Right lung (tissue), 10 donors: ENCODE data around the gene PAOX. TPM values are rescaled to one million over a fixed set of nuclear protein-coding genes. Genes with fewer than 3 reads are reported as not detected.

Experiments used
- DNase-seq, 2 donors: peaks; one replicate each; pipeline ENCODE4 v3.0.0-alpha.2; 2013
- long read RNA-seq, 8 donors: transcript quantifications; one replicate each; lab custom pipeline, GENCODE V29; 2026
- polyA plus RNA-seq, 5 donors: library from polyadenylated mRNA; unstranded; fragments of 120-200 nt; gene quantifications; one replicate each; pipeline versions ENCODE4 v1.2.1 to v1.2.3, GENCODE V29; 2013; ENCODE audit warnings: inconsistent platforms in 1 of 5, low replicate concordance in 1 of 5; ENCODE audit not compliant: insufficient read length in 5 of 5, insufficient read depth in 1 of 5

PAOX gene
- 1 to 10 TPM; 3.7 to 8.5 (median 5.7) TPM for polyA plus RNA-seq
- long read RNA-seq, donor 1, partial matches to known transcripts = 0 of 5 reads
- long read RNA-seq, donor 1, other reads (novel, unspliced or antisense) = 0 of 5 reads
- long read RNA-seq, donor 2, partial matches to known transcripts = 0 of 3 reads
- long read RNA-seq, donor 2, other reads (novel, unspliced or antisense) = 0 of 3 reads
- long read RNA-seq, donor 3, partial matches to known transcripts = 0 of 1 reads
- long read RNA-seq, donor 3, other reads (novel, unspliced or antisense) = 0 of 1 reads
- long read RNA-seq, donor 4 = 0 reads
- long read RNA-seq, donor 5, partial matches to known transcripts = 0 of 2 reads
- long read RNA-seq, donor 5, other reads (novel, unspliced or antisense) = 0 of 2 reads
- long read RNA-seq, donor 6, partial matches to known transcripts = 0 of 1 reads
- long read RNA-seq, donor 6, other reads (novel, unspliced or antisense) = 0 of 1 reads
- long read RNA-seq, donor 7, partial matches to known transcripts = 0 of 1 reads
- long read RNA-seq, donor 7, other reads (novel, unspliced or antisense) = 0 of 1 reads
- long read RNA-seq, donor 8, partial matches to known transcripts = 0 of 1 reads
- long read RNA-seq, donor 8, other reads (novel, unspliced or antisense) = 0 of 1 reads

DNA sequence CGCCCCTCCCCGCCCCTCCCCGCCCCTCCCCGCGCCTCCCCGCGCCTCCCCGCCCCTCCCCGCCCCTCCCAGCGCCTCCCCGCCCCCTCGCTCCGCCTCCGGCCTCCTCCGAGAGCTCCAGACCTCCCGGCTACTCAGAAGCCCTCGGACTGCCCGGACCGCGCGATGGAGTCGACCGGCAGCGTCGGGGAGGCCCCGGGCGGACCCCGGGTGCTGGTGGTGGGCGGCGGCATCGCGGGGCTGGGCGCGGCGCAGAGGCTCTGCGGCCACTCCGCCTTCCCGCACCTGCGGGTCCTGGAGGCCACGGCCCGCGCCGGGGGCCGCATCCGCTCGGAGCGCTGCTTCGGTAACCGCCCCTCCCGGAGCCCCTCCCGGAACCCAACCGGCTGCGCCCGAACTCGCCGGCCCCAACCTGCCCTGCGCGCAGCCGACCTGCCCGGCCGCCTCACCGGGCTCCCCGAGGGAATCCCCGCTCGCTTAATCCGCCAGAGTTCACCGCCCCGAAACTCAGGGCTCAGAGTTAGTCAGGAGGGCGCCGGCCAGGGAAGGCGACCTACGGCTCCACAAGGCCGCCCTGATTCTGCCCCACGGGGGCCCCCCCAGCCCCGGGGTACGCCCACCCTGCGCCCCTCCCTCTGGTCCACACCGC, at the start of gene PAOX:
Gene PAOX (plus strand): TSS at position 111 of the 649 bp plus-strand sequence. CDS start 55 bp downstream, at position 166.
- peak; percentile 57 to 58 for DNase-seq

DNA sequence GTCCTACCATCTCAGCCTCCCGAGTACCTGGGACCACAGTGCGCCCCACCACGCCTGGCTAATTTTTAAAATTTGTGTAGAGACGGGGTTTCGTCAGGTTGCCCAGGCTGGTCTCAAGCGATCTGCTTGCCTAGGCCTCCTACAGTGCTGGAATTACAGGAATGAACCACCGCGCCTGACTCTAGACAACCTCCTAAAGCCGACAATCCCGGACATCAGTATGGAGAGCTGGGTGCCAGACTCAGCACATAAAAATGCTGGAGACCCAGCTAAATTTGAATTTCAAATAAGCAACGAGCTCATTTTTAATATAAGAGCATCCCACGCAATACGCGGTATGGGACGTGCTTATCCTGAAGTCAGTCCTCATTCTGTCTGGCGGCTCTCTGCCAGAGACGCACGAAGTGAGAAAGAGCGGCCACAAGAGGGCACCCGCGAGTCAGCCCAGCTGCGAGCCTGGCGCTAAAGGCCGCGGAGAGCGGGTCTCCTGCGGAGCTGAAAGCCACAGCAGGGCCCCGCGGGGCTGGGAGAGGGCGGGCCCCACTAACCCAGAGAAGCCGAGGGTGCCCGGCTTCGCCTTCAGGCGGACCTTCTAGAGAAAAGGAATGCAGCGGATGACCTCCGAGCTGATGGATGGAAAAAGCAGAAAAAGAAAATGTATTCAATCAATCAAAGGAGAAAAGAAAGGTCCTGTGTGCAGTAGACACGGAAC, 49.4 kb upstream of the PAOX start:
- DNase-seq = peak; percentile 80 to 83

DNA sequence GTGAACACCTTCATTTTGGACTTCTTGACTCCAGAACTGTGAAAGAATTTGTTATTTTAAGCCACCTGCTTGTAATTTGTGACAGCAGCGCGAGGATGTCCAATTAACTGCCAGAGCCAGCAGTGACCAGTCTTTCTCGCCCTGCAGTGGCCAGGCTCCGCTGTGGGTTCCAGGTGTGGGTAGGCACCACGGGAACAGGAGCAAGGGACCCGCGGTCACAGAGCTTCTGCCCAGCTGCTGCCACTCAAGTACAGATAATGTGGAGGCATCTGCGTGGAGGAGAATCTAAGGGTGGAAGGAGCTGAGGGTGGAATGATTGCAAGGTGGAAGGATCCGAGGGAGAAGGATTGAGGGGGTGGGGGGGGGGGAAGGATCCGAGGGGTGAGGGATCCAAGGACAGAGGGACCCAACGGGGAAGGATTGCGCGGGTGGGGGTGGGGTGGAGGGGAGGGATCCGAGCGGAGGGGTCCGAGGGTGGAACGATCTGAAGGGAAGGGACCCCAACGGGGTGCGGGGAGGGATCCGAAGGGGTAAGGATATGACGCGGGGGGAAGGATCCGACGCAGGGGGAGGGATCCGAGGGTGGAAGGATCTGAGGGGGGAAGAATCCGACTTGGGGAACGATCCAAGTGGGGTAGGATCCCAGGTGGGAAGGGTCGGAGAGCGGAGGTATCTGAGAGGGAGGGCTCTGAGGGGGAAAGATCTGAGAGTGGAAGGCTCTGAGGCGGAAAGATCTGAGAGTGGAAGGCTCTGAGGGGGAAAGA, 45.9 kb upstream of the PAOX start:
- no peak for DNase-seq

GRCh38 chr10:133334503-133335245, 44.4 kb upstream of the PAOX start:
- no peak for DNase-seq

DNA sequence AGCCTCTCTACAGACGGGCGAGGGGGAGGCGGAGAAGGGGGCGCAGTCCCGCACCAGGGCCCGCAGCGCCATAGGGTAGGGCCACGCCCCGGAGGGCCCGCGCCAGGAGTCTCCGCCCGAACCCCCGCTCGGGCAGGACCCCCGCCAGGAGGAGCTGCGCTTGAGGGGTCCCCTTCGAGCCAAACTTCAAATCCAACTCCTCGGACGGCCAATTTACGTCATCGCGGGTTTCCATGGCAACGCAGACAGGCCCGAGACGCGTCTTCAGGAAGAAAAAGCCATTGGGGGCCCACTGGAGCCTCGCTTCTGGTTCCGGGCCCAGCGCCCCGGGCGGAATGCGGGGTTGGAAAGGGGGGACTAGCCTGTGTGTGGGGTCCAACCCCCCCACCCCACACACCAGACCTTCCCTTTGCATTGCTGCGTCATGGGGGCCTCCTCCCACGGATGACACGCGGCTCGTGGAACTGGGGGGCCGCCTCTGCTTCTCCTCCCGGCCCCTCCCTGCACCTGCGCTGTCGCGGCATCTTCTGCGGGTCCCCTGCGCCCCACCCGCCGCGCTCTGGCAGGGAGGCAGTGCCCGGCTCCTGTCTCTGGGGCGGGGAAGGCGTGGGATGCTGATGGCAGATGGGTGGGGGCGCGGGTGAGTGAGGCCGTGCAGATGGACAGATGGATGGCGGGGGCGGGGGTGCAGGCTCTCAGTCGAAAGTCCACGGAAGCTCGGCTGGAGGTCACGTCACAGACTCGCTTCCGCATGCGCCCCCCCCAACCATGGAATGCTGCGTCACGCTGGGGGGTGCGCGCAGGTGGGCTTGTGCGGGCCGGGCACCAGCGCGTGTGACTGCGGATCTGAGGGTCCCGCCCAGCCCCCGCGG, 43.6 kb upstream of the PAOX start:
- peak; percentile 52 to 63 for DNase-seq

DNA sequence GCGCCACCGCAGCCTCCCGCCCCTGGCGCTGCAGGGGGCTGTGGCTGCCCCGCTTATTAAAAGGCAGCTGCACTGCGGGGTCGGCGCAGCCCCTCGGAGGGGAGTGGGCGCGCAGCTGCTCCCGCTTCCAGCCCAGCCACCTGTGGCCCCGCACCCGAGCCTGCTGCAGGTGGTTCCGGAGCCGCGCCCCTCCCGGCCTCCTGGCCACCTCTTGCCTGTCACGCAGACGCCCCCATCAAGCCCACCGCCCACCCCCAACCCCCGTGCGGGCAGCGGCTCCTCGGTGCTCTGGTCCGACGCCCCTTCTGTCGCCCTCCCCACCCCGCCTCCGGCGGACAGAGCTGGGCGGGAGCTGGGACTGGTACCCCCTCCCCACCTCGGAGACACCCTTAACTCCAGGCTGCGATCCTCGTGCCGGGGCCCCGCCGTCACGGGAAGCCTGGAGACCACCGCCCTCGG, 42.9 kb upstream of the PAOX start:
- no peak for DNase-seq

DNA sequence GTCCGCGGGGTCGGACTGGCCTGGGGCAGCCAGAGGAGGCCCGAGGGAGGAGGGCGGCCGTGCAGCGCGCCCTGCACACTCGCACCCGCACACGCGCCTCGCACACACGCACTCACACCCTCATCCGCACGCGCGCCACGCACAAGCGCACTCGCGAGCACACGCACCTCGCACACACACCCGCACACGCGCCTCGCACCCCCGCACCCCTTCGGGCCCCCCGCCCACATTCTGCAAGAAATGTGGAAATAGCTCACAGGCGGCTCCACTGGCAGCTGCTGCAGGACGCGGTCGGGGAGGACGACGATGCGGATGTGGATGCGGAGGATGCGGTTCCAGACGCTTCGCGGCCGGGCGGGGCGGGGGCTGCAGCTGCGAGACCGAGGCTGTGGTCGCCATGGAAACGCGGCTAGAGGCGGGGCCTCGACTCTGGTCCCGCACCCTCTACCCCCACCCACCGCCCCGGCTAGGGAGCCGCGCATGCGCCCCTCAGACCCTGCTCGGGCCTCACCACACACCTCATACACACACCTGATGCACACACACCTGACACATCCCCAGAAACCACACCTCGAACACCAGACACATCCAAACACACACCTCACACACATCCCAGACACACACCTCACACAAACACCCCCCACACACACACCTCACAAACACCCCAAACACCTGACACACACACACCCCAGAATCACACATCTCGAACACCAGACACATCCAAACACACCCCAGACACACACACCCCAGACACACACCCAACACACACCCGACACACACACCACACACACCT, 42.3 kb upstream of the PAOX start, which contains the start of gene CALY:
Gene CALY (minus strand): TSS at position 320 of the 793 bp plus-strand sequence. CDS start 7,907 bp downstream, outside the sequence.
- DNase-seq = no peak

DNA sequence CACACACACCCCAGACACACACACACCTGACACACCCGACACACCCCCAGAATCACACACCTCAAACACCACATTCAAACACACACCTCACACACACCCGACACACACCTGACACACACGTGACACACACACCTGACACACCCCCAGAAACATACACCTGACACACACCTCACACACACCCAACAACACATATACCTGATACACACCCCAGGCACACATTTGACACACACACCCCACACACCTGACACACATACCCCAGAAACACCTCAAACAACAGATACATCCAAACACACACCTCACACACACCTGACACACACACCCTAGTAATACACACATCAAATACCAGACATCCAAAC, 41.7 kb upstream of the PAOX start:
- no peak for DNase-seq

- DNase-seq = no peak
Measured at GRCh38 chr10:133338080-133339071, 40.7 kb upstream of the PAOX start.

DNA sequence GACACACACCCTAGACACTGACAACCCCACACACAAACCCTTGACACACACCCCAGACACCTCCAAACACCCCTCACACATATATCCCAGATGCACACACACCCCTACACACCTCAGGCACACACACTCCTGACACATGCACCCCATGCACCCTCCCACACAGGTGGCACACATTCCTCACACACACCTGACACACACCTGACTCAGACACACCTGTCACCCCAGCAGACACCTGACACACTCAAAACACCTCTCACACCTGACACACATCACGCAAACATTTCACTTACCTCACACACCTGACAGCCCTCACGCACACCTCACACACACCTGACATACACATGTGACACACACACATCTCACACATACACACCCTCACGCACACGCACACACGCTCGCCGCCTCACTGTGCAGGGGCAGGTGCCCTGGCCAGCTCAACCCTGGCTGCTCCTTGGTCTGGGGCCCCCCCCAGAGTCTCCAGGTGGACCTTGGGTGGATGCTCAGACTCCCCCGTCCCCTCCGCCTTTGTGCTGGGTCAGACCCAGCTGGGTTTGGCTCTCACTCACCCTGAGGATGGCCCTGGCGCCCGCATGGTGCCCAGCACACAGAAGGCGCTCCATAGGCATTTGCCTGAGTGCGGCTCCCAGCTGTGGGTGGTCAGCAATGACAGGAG, 39.2 kb upstream of the PAOX start:
- DNase-seq = no peak

- DNase-seq = no peak
Measured at GRCh38 chr10:133341983-133342382, 37.1 kb upstream of the PAOX start.

- DNase-seq = no peak
Measured at GRCh38 chr10:133342942-133343341, 36.1 kb upstream of the PAOX start.

DNA sequence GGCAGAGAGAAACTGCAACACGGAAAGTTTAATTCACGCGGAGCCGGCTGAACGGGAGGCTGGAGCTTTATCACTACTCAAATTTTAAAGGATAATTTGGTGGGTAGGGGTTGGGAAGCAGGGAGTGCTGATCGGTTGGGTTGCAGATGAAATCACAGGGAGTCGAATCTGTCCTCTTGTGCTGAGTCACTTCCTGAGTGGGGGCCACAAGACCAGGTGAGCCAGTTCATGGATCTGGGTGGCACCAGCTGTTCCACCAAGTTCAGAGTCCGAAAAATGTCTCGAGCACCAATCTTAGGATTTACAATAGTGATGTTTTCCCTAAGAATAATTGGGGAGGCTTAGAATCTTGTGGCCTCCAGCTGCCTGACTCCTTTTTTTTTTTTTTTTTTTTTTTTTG, 35.5 kb upstream of the PAOX start:
- no peak for DNase-seq

- no peak for DNase-seq
Measured at GRCh38 chr10:133344236-133344635, 34.8 kb upstream of the PAOX start.

DNA sequence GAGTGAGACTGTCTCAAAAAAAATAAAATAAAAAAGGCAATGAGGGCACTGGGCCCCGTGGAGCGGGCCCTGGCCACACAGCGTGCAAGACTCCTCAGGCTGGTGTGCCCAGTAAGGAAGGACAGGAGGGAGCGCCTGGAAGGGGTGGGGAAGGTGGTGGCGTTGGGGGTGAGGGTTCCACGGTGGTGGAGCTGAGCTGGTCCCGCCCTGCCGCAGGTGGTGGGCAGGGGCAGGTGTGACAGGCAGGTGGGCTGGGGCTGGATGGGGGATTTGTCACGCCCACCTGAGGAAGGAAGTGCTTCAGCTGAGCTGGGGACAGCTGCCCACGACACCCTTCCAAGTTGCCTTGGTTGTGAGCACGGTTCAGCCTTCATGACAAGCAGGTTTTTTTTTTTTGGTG, 32.6 kb upstream of the PAOX start:
- no peak for DNase-seq

- DNase-seq = no peak
Measured at GRCh38 chr10:133347710-133348517, 31.1 kb upstream of the PAOX start.
